ENCODE measurements around the gene SPX. TPM values are rescaled to one million over a fixed set of nuclear protein-coding genes. Genes with fewer than 3 reads are reported as not detected.

The SPX gene
- total RNA-seq, 4 donors from 2014 or later = 3.6 to 51.7 (median 10.7) TPM

DNA sequence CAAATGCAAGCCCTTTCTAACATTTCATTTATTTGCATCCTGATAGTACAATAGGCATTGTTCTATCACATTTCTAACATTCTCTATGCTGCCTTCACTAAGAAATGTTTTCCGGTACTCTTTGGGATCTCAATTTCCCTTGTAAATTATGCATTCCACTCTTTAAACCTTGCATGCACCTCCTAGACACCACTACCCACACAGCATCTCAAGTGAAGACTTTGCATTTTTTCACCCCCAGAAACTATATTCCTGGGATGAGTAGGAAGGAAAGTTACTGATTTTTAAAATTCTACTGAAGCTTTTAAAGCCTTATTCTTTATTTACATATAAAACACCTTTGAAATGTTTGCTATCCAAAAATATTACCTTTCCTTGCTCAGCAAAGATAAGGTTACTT is 51.4 kb downstream of the SPX start:
- TF ChIP-seq, protein P1, sequence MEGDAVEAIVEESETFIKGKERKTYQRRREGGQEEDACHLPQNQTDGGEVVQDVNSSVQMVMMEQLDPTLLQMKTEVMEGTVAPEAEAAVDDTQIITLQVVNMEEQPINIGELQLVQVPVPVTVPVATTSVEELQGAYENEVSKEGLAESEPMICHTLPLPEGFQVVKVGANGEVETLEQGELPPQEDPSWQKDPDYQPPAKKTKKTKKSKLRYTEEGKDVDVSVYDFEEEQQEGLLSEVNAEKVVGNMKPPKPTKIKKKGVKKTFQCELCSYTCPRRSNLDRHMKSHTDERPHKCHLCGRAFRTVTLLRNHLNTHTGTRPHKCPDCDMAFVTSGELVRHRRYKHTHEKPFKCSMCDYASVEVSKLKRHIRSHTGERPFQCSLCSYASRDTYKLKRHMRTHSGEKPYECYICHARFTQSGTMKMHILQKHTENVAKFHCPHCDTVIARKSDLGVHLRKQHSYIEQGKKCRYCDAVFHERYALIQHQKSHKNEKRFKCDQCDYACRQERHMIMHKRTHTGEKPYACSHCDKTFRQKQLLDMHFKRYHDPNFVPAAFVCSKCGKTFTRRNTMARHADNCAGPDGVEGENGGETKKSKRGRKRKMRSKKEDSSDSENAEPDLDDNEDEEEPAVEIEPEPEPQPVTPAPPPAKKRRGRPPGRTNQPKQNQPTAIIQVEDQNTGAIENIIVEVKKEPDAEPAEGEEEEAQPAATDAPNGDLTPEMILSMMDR (IDR thresholded peaks at IDR 0.05; ENCODE audit: low read depth) = no peak

DNA sequence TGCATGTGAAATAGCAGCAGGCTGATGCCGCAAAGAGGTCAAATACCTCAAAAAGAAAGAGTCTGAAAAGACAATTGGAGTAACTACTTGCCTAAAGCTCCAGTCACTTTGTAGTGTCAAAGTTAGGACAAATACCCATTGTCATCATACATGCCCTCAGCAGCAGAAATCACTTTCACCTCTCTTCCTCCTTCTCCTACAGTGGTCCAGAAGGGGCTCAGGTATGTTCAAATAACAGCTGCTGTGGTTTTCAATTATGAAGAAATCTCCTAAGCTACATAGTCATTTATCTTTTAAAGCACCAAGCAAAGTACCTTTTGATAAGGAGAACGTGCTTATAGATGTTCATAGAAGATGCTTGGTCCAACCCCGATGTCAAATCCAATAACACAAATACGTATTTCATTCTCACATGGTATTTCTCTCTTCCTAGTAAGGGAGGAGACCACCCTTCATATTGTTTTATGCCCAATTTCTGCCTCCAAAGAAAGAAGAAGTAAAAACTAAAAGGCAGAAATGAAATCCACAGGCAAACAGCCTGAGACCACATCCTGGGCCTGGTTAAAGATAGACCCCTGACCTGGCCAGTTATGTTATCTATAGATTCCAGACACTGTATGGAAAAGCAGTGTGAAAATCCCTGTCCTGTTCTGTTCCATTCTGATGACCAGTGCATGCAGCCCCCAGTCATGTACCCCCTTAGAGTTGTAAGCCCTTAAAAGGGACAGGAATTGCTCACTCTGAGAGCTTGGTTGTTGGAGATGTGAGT is 54.8 kb downstream of the SPX start:
- TF ChIP-seq, protein P1 (IDR thresholded peaks at IDR 0.05; ENCODE audit: low read depth) = no peak

Other genes with a start within 250 kb of the SPX start
- gene SLCO1A2, start 191.4 kb upstream of the SPX start, total RNA-seq = not detected
- gene IAPP, start 153.4 kb upstream of the SPX start, total RNA-seq = not detected
- gene PYROXD1, start 88.6 kb upstream of the SPX start, total RNA-seq = 10 to 100 TPM; 20.6 to 36.4 (median 26.5) TPM
- gene RECQL, start 24.7 kb upstream of the SPX start, total RNA-seq = 10 to 100 TPM; 40.1 to 59.5 (median 54.9) TPM
- 10 to 100 TPM; 25.5 to 69.3 (median 35.0) TPM for gene GOLT1B, start 24.5 kb upstream of the SPX start, total RNA-seq
- 10 to 100 TPM in 1 of 4 donors, 1 to 10 TPM in 2, not detected in 1; 3.1 to 17.0 (median 7.3) TPM for gene GYS2, start 78.6 kb downstream of the SPX start, total RNA-seq
- 100 to 1,000 TPM; 482 to 965 (median 598) TPM for gene LDHB, start 131.5 kb downstream of the SPX start, total RNA-seq
- gene KCNJ8, start 248.4 kb downstream of the SPX start, total RNA-seq = 10 to 100 TPM; 18.3 to 29.6 (median 20.9) TPM